ENCODE results near the gene POLR3H. TPM values are rescaled to one million over a fixed set of nuclear protein-coding genes. Genes with fewer than 3 reads are reported as not detected.
A peak's percentile ranks its signal among the peaks of the same experiment; 100 is the strongest.

The POLR3H gene
- total RNA-seq, 2 donors from 2014 or later: 30.1 to 32.6 TPM

DNA sequence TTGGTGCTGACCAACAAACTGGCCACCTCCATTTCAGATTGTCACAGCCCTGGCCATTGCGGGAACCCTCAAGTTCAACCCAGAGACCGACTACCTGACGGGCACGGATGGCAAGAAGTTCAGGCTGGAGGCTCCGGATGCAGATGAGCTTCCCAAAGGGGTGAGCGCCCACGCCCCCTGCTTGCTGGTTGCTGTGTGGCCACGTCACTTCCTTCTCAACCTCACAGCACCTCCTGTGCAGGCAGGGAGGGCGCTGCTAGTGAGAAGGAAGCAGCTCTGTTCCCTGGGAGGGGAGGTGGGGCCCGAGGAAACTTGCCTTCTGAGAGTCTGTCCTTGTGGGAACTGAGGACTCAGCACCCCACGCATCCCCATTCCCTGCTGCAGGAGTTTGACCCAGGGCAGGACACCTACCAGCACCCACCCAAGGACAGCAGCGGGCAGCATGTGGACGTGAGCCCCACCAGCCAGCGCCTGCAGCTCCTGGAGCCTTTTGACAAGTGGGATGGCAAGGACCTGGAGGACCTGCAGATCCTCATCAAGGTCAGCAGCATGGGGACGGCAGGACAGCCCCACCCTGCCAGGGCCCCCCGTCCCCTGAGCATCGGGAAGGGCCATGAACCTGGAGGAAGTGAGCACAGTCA is 19.3 kb downstream of the POLR3H start:
- H3K36me3 ChIP-seq (ENCODE audit: control insufficient read depth, insufficient read depth, low read length): peaks cover 57% of the 10 kb centered on the region
- Mint-ChIP-seq H3K36me3 (ENCODE audit: low read depth) (peaks cover 47% of the 10 kb centered on the region), H3K4me3 (no peak overlapping the region), H3K27ac (peak overlapping the region; percentile 77), H3K27me3 (ENCODE audit: insufficient read depth) (no peaks in the 10 kb centered on the region), H3K9me3 (no peaks in the 10 kb centered on the region), H3K4me1 (peaks cover 2% of the 10 kb centered on the region)
- H3K27ac ChIP-seq (ENCODE audit: low read depth, low read length): no peak overlapping the region
- 94 to 100% methylated on average over 9 to 17 of the region's 17 CpGs for WGBS, 2 experiments (ENCODE audit: insufficient coverage in 1 of 2, insufficient read length in 1 of 2)
- peak; percentile 72 for DNase-seq
- TF ChIP-seq, protein P1, sequence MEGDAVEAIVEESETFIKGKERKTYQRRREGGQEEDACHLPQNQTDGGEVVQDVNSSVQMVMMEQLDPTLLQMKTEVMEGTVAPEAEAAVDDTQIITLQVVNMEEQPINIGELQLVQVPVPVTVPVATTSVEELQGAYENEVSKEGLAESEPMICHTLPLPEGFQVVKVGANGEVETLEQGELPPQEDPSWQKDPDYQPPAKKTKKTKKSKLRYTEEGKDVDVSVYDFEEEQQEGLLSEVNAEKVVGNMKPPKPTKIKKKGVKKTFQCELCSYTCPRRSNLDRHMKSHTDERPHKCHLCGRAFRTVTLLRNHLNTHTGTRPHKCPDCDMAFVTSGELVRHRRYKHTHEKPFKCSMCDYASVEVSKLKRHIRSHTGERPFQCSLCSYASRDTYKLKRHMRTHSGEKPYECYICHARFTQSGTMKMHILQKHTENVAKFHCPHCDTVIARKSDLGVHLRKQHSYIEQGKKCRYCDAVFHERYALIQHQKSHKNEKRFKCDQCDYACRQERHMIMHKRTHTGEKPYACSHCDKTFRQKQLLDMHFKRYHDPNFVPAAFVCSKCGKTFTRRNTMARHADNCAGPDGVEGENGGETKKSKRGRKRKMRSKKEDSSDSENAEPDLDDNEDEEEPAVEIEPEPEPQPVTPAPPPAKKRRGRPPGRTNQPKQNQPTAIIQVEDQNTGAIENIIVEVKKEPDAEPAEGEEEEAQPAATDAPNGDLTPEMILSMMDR (conservative IDR thresholded peaks at IDR 0.05): peak; percentile 27
- no peak overlapping the region for H3K4me3 ChIP-seq (ENCODE audit: low read length)
- H3K9ac ChIP-seq (ENCODE audit: extremely low read depth, low read length, poor library complexity, severe bottlenecking): no peak overlapping the region
- no peaks in the 10 kb centered on the region for H3K4me1 ChIP-seq (ENCODE audit: control insufficient read depth, insufficient read depth, low read length)
- no peaks in the 10 kb centered on the region for H3K9me3 ChIP-seq (ENCODE audit: control insufficient read depth, low read length)
- no peaks in the 10 kb centered on the region for H3K27me3 ChIP-seq (ENCODE audit: control insufficient read depth, insufficient read depth, low read length, poor library complexity, severe bottlenecking)

DNA sequence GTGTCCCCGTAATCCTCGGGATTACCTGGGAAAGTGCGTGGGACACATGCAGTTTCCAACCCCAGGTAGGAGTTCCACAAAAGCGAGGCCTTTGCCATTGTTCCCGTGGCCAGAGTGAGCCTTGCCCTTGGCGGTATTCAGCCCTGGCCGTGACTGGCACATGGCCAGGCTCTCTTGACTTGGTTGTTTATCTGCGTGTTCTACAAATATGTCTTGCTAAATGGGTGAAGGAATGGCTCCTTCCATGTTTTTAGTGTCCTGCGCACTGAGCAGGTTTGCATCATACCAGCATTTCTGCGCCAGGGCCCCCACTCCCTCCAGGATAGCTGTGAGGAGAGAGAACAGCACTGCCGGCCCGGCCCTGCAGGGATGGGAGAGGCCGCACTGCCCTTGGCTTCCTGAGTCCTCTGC is 20.0 kb downstream of the POLR3H start:
- H3K27ac Mint-ChIP-seq: peak overlapping the region; percentile 77
- H3K27ac ChIP-seq (ENCODE audit: low read depth, low read length): no peak overlapping the region
- H3K36me3 Mint-ChIP-seq (ENCODE audit: low read depth): peaks cover 45% of the 10 kb centered on the region
- WGBS, 2 experiments (ENCODE audit: insufficient coverage in 1 of 2, insufficient read length in 1 of 2): 93 to 94% methylated on average over 11 to 13 of the region's 13 CpGs
- peaks cover 58% of the 10 kb centered on the region for H3K36me3 ChIP-seq (ENCODE audit: control insufficient read depth, insufficient read depth, low read length)
- H3K27me3 ChIP-seq (ENCODE audit: control insufficient read depth, insufficient read depth, low read length, poor library complexity, severe bottlenecking): no peaks in the 10 kb centered on the region
- no peaks in the 10 kb centered on the region for H3K9me3 Mint-ChIP-seq
- no peak overlapping the region for H3K4me3 ChIP-seq (ENCODE audit: low read length)
- DNase-seq: no peak
- no peaks in the 10 kb centered on the region for H3K27me3 Mint-ChIP-seq (ENCODE audit: insufficient read depth)
- H3K4me1 Mint-ChIP-seq: peaks cover 2% of the 10 kb centered on the region
- H3K9me3 ChIP-seq (ENCODE audit: control insufficient read depth, low read length): no peaks in the 10 kb centered on the region
- no peak overlapping the region for H3K9ac ChIP-seq (ENCODE audit: extremely low read depth, low read length, poor library complexity, severe bottlenecking)
- no peaks in the 10 kb centered on the region for H3K4me1 ChIP-seq (ENCODE audit: control insufficient read depth, insufficient read depth, low read length)
- H3K4me3 Mint-ChIP-seq: no peak overlapping the region
- TF ChIP-seq, protein P1 (conservative IDR thresholded peaks at IDR 0.05): no peak

DNA sequence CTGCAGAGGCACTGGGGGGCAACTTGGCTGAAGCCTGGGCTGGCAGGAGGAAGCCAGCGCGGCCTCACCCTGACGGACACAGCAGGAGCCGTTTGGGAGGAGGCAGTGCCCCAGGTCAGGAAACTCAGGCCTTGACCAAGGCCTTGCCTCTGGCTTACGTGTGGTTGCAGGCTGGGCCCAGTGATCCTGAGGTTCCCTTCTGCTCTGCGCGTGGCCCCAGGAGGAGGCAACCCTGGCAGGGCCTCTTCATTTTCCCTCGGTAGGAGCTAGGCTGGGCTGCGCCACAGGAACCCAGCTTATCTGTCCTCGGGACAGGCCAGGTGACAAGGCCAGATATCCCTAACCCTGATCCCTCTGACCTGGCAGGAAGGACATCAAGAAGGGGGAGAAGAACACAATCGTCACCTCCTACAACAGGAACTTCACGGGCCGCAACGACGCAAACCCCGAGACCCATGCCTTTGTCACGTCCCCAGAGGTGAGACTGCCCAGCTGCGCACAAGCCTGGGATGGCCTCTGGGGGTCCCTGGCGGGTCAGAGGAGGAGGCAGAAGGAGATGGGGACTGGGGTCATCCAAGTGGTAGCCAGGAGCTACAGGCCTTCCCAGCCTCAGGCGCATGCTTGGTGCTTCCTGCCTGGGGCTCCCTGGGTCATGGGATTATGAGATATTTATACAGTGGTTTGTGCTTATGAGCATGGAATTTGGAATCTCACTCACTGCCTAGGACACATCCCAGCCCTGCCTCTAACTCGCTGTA is 20.6 kb downstream of the POLR3H start:
- H3K36me3 Mint-ChIP-seq (ENCODE audit: low read depth): peaks cover 42% of the 10 kb centered on the region
- no peak overlapping the region for H3K4me3 Mint-ChIP-seq
- peaks cover 2% of the 10 kb centered on the region for H3K4me1 Mint-ChIP-seq
- Histone ChIP-seq H3K4me1 (ENCODE audit: control insufficient read depth, insufficient read depth, low read length) (no peaks in the 10 kb centered on the region), H3K9ac (ENCODE audit: extremely low read depth, low read length, poor library complexity, severe bottlenecking) (no peak overlapping the region), H3K27ac (ENCODE audit: low read depth, low read length) (peak overlapping the region; percentile 22), H3K36me3 (ENCODE audit: control insufficient read depth, insufficient read depth, low read length) (peaks cover 57% of the 10 kb centered on the region), H3K4me3 (ENCODE audit: low read length) (no peak overlapping the region), H3K27me3 (ENCODE audit: control insufficient read depth, insufficient read depth, low read length, poor library complexity, severe bottlenecking) (no peaks in the 10 kb centered on the region), H3K9me3 (ENCODE audit: control insufficient read depth, low read length) (no peaks in the 10 kb centered on the region)
- H3K27ac Mint-ChIP-seq: peak overlapping the region; percentile 77
- TF ChIP-seq, protein P1 (conservative IDR thresholded peaks at IDR 0.05): peak; percentile 50
- no peaks in the 10 kb centered on the region for H3K27me3 Mint-ChIP-seq (ENCODE audit: insufficient read depth)
- WGBS, 2 experiments (ENCODE audit: insufficient coverage in 1 of 2, insufficient read length in 1 of 2): 94 to 95% methylated on average over 10 to 21 of the region's 21 CpGs
- H3K9me3 Mint-ChIP-seq: no peaks in the 10 kb centered on the region
- DNase-seq: peak; percentile 71
